ENCODE measurements around the gene ASTL. TPM values are rescaled to one million over a fixed set of nuclear protein-coding genes. Genes with fewer than 3 reads are reported as not detected.

ASTL gene
- total RNA-seq, 1 experiment from 2014 or later, result 0.23 TPM

GRCh38 chr2:96164459-96165184 lies 26.3 kb upstream of the ASTL start:
- no peak for TF ChIP-seq CTCF (IDR thresholded peaks at IDR 0.05; ENCODE audit: insufficient read depth in 1 of 2, low read depth in 1 of 2, low read length in 1 of 2, severe bottlenecking in 1 of 2, unreplicated experiment in 1 of 2)
- H3K4me3 Mint-ChIP-seq (ENCODE audit: unreplicated experiment), result no peak overlapping the region

GRCh38 chr2:96163768-96164429 lies 25.6 kb upstream of the ASTL start:
- Mint-ChIP-seq H3K4me3 (ENCODE audit: unreplicated experiment) (no peak overlapping the region), H3K27me3 (ENCODE audit: insufficient read depth, unreplicated experiment) (no peaks in the 10 kb centered on the region), H3K27ac (ENCODE audit: unreplicated experiment) (no peak overlapping the region), H3K4me1 (ENCODE audit: low read depth, unreplicated experiment) (peaks cover 7% of the 10 kb centered on the region), H3K36me3 (ENCODE audit: insufficient read depth, unreplicated experiment) (no peaks in the 10 kb centered on the region), H3K9me3 (ENCODE audit: unreplicated experiment) (no peaks in the 10 kb centered on the region)
- no peak for TF ChIP-seq CTCF (IDR thresholded peaks at IDR 0.05; ENCODE audit: insufficient read depth in 1 of 2, low read depth in 1 of 2, low read length in 1 of 2, severe bottlenecking in 1 of 2, unreplicated experiment in 1 of 2)
- no TSS peak for BruUV-seq (replicated peaks)
- H3K36me3 ChIP-seq (ENCODE audit: control insufficient read depth, insufficient read depth, low read length), result no peaks in the 10 kb centered on the region
- DNase-seq, result no peak
- H3K4me3 ChIP-seq (ENCODE audit: low read depth, low read length), result no peak overlapping the region
- POLR2A ChIA-PET, result no interaction called here
- intact Hi-C loops (cut with micrococcal nuclease; ENCODE audit: unreplicated experiment), result no loop called here
- no peaks in the 10 kb centered on the region for H3K27me3 ChIP-seq (replicated peaks; ENCODE audit: control insufficient read depth, insufficient read depth, low read length)
- H3K4me1 ChIP-seq, result no peaks in the 10 kb centered on the region
- no peaks in the 10 kb centered on the region for H3K9me3 ChIP-seq
- CTCF ChIA-PET, result no interaction called here

More at GRCh38 chr2:96164459-96165184, 26.3 kb upstream of the ASTL start:
- no peaks in the 10 kb centered on the region for H3K9me3 ChIP-seq
- H3K4me1 ChIP-seq, result no peaks in the 10 kb centered on the region
- Mint-ChIP-seq H3K27ac (ENCODE audit: unreplicated experiment) (no peak overlapping the region), H3K4me1 (ENCODE audit: low read depth, unreplicated experiment) (peaks cover 7% of the 10 kb centered on the region), H3K27me3 (ENCODE audit: insufficient read depth, unreplicated experiment) (no peaks in the 10 kb centered on the region), H3K36me3 (ENCODE audit: insufficient read depth, unreplicated experiment) (no peaks in the 10 kb centered on the region), H3K9me3 (ENCODE audit: unreplicated experiment) (no peaks in the 10 kb centered on the region)
- no TSS peak for BruUV-seq (replicated peaks)
- DNase-seq, result no peak
- CTCF ChIA-PET, result no interaction called here
- H3K4me3 ChIP-seq (ENCODE audit: low read depth, low read length), result no peak overlapping the region
- no peaks in the 10 kb centered on the region for H3K27me3 ChIP-seq (replicated peaks; ENCODE audit: control insufficient read depth, insufficient read depth, low read length)
- intact Hi-C loops (cut with micrococcal nuclease; ENCODE audit: unreplicated experiment), result no loop called here
- no peaks in the 10 kb centered on the region for H3K36me3 ChIP-seq (ENCODE audit: control insufficient read depth, insufficient read depth, low read length)
- POLR2A ChIA-PET, result no interaction called here

- peaks cover 7% of the 10 kb centered on the region for H3K4me1 Mint-ChIP-seq (ENCODE audit: low read depth, unreplicated experiment)
Measured at GRCh38 chr2:96163415-96163767, 25.1 kb upstream of the ASTL start.

More at GRCh38 chr2:96163415-96163767, 25.1 kb upstream of the ASTL start:
- no peaks in the 10 kb centered on the region for H3K27me3 Mint-ChIP-seq (ENCODE audit: insufficient read depth, unreplicated experiment)
- Histone ChIP-seq H3K4me1 (no peaks in the 10 kb centered on the region), H3K9me3 (no peaks in the 10 kb centered on the region), H3K4me3 (ENCODE audit: low read depth, low read length) (no peak overlapping the region), H3K36me3 (ENCODE audit: control insufficient read depth, insufficient read depth, low read length) (no peaks in the 10 kb centered on the region), H3K27me3 (replicated peaks; ENCODE audit: control insufficient read depth, insufficient read depth, low read length) (no peaks in the 10 kb centered on the region)
- no peaks in the 10 kb centered on the region for H3K9me3 Mint-ChIP-seq (ENCODE audit: unreplicated experiment)
- H3K36me3 Mint-ChIP-seq (ENCODE audit: insufficient read depth, unreplicated experiment), result no peaks in the 10 kb centered on the region
- ChIA-PET CTCF (no interaction called here), POLR2A (no interaction called here)
- H3K27ac Mint-ChIP-seq (ENCODE audit: unreplicated experiment), result no peak overlapping the region
- DNase-seq, result no peak
- intact Hi-C loops (cut with micrococcal nuclease; ENCODE audit: unreplicated experiment), result no loop called here
- no peak for TF ChIP-seq CTCF (IDR thresholded peaks at IDR 0.05; ENCODE audit: insufficient read depth in 1 of 2, low read depth in 1 of 2, low read length in 1 of 2, severe bottlenecking in 1 of 2, unreplicated experiment in 1 of 2)
- no TSS peak for BruUV-seq (replicated peaks)
- H3K4me3 Mint-ChIP-seq (ENCODE audit: unreplicated experiment), result no peak overlapping the region
